ENCODE data around the gene ENOX2.

DNA sequence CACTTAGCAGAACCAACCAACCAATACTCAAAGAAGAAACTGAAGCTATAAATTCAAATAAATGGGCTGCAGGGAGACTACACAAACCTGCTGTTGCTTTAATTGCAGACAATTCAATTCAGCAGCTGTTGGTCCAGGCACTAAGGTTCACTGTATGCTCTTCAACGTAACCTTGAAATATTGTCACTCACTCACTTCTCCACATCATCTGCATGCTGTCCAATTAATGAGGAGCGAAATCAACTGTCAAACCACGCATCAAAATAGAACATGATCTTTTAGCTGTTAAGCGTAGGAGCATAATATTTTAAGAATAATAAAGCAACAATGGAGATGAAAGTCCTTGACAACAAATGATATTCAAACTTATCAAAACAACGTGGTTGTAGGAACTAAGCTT lies 17.0 kb downstream of the ENOX2 start:
- no peak for TF ChIP-seq YY1 (IDR thresholded peaks at IDR 0.05; ENCODE audit: insufficient read depth, insufficient read length)
- TF ChIP-seq ZNF274 (IDR thresholded peaks at IDR 0.05; ENCODE audit: low read depth, low read length), result no peak
- no peak for TF ChIP-seq SUZ12 (IDR thresholded peaks at IDR 0.05; ENCODE audit: extremely low read depth, insufficient read depth, insufficient read length)

Data from NT2/D1 (cell line).